Cardiac muscle cell (in vitro differentiated cells and primary cell): ENCODE results near the gene GAL3ST2. TPM values are rescaled to one million over a fixed set of nuclear protein-coding genes. Genes with fewer than 3 reads are reported as not detected.

Experiments used
- DNase-seq, 2 donors: peaks; one replicate each; pipeline versions ENCODE4 v3.0.0 to v3.0.0-alpha.2; 2010 to 2017; ENCODE audit warnings: low read depth in 1 of 2, low spot score in 1 of 2
- H3K27ac ChIP-seq: fragments of 200-600 bp; sonication (generic); 2 replicates; pipeline ENCODE4 v1.5.1; 2016
- H3K27me3 ChIP-seq: fragments of 200-600 bp; sonication (generic); 2 replicates; pipeline ENCODE4 v1.6.0; 2016; ENCODE audit warnings: control low read depth
- H3K36me3 ChIP-seq: fragments of 200-600 bp; sonication (generic); 2 replicates; pipeline ENCODE4 v1.5.1; 2016; ENCODE audit warnings: control low read depth
- H3K4me1 ChIP-seq: fragments of 200-600 bp; sonication (generic); 2 replicates; pipeline ENCODE4 v1.8.1; 2017; ENCODE audit warnings: low read depth, mild to moderate bottlenecking, mixed run types
- H3K4me3 ChIP-seq: fragments of 200-600 bp; sonication (generic); 2 replicates; pipeline ENCODE4 v1.5.1; 2016; ENCODE audit warnings: mild to moderate bottlenecking
- H3K9me3 ChIP-seq: fragments of 200-600 bp; sonication (generic); 2 replicates; pipeline ENCODE4 v1.5.1; 2017; ENCODE audit warnings: low read depth, mild to moderate bottlenecking, control low read depth
- CTCF ChIP-seq: IDR thresholded peaks from 2 replicates; pipeline ENCODE4 v1.5.1; 2012; ENCODE audit warnings: low read depth, mild to moderate bottlenecking, low read length
- polyA plus RNA-seq: library from polyadenylated mRNA; unstranded; fragments of >200 nt; fragmentation: Nextera tagmentation; extraction: Ambion mirVana; gene quantifications from 2 replicates; pipeline ENCODE4 v1.2.1, GENCODE V29; 2016
- total RNA-seq: library from RNA; depleted of rRNA; stranded (reverse); fragments of >200 nt; gene quantifications from 2 replicates; pipeline ENCODE4 v1.2.3, GENCODE V29; 2016

Gene GAL3ST2
- total and polyA plus RNA-seq, 2 experiments from 2014 or later = 1.2 TPM; not detected in 1

DNA sequence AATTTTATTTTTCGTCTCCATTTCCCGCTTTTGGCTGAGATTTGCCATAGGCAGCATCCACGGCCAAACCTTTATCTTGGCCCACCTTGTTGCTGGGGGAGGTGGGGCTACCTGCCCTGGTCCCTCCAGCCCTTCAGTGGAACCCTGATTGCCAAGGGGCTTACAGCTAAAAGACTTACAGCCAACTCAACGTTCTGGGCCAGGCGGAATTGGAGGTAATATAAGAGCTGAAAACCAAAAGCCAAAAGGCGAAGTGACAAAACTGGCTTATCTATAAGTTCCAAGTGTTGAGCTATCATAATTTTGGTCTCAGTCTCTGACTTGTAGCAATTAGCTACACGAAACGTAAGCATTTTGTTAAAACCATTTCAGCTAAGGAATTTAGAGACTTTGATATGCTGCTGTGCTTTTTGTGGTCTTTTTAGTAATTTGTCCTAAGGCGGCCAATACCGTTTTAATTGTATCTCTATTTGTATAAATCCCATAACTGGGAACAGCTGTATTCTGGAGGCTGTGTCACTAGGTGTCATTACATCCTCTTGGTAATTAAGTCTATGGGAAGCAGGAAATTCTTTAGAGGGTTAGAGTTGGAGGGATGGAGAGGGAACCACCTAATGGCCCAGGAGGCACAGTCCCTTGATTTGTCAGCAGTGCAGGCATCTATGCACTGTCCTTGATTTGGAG lies 58.0 kb downstream of the GAL3ST2 start:
- no peak for TF ChIP-seq CTCF
- H3K36me3 ChIP-seq = no peaks in the 10 kb centered on the region
- H3K4me1 ChIP-seq = no peaks in the 10 kb centered on the region
- DNase-seq = no peak
- H3K27me3 ChIP-seq = no peaks in the 10 kb centered on the region
- H3K9me3 ChIP-seq = no peaks in the 10 kb centered on the region
- H3K4me3 ChIP-seq = no peak overlapping the region
- no peak overlapping the region for H3K27ac ChIP-seq

DNA sequence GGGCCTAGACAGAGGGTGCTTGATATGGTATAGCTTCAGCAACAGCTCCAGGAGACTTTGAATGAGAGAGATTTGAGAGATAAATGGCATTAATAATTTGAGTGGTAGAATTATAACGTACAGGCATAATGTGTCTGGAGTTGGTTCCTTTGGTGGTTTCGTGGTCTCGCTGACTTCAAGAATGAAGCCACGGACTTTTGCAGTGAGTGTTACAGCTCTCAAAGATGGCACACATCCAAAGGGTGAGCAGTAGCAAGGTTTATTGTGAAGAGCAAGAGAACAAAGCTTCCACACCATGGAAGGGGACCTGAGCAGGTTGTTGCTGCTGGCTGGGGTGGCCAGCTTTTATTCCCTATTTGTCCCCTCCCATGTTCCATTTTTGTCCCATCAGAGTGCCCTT lies 59.0 kb downstream of the GAL3ST2 start:
- no peak for TF ChIP-seq CTCF
- Histone ChIP-seq H3K4me1 (no peaks in the 10 kb centered on the region), H3K36me3 (no peaks in the 10 kb centered on the region), H3K27ac (no peak overlapping the region), H3K9me3 (no peaks in the 10 kb centered on the region), H3K4me3 (no peak overlapping the region), H3K27me3 (no peaks in the 10 kb centered on the region)
- no peak for DNase-seq

GRCh38 chr2:241836292-241836691 lies 59.7 kb downstream of the GAL3ST2 start:
- DNase-seq = no peak
- H3K9me3 ChIP-seq = no peaks in the 10 kb centered on the region
- H3K36me3 ChIP-seq = no peaks in the 10 kb centered on the region
- no peak overlapping the region for H3K27ac ChIP-seq
- no peak for TF ChIP-seq CTCF
- no peaks in the 10 kb centered on the region for H3K27me3 ChIP-seq
- H3K4me3 ChIP-seq = no peak overlapping the region
- H3K4me1 ChIP-seq = no peaks in the 10 kb centered on the region

GRCh38 chr2:241837197-241837965 lies 60.8 kb downstream of the GAL3ST2 start:
- no peaks in the 10 kb centered on the region for H3K27me3 ChIP-seq
- H3K4me1 ChIP-seq = no peaks in the 10 kb centered on the region
- H3K27ac ChIP-seq = no peak overlapping the region
- TF ChIP-seq CTCF = no peak
- no peak overlapping the region for H3K4me3 ChIP-seq
- no peaks in the 10 kb centered on the region for H3K9me3 ChIP-seq
- DNase-seq = no peak
- H3K36me3 ChIP-seq = no peaks in the 10 kb centered on the region

DNA sequence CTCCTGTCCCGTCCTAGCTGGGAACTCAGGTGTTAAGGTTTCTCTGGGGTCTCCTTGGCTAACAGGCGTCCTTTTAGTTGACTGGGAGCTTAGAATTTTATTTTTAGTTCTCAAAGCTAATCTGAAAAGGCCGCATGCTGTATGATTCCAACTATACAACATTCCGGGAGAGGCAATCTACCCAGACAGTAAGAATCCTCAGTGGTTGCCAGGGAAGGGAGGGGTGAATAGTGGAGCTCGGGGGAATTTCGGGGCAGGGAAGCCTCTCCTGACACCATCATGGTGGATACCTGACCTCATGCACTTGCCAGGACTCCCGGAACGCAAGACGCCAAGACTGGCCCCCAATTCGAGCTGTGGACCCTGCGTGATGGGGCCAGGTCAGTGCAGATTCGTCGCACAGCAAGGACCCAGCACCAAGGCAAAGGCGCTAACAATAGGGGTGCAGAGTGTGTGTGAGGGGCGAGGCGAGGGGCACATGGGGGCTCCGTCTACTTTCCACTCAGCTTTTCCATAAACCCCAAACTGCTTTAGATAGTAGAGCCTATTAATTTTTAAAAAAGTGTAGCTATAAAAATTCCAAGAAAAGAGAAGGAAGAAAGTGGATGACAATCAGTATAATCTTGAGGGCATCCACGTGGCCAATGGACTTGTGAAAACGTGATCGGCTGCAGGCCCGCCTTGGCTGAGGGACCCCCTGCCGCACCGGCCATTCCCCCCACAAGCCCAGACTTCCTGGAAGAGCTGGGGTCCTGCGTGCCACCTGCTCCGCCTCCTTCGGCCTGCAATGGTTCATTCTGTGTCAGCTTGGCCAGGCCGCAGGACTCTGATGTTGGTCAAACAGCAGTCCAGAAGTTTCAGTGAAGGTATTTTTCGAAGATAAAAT lies 64.8 kb downstream of the GAL3ST2 start:
- TF ChIP-seq CTCF = no peak
- no peaks in the 10 kb centered on the region for H3K36me3 ChIP-seq
- H3K27me3 ChIP-seq = peaks cover 26% of the 10 kb centered on the region
- no peak overlapping the region for H3K4me3 ChIP-seq
- no peaks in the 10 kb centered on the region for H3K4me1 ChIP-seq
- no peak for DNase-seq
- no peaks in the 10 kb centered on the region for H3K9me3 ChIP-seq
- H3K27ac ChIP-seq = no peak overlapping the region
